Measurements from ENCODE around the gene MAP3K20.

The MAP3K20 gene

DNA sequence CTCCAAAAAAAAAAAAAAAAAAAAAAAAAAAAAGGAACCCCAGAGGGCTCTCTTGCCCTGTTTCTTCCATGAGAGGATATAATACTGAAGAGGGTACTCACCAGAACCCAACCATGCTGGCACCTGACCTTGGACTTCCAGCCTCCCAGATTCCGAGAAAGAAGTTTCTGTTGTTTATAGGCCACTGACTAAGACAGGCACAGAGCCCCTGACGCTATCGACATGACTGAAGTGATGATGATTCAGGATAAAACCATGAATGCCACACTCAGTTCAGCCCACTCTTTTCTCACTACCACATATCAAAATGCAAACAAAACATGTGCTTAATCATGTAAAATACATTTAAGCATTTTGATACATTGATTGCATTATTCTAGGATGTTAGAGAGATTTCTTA is 212.9 kb downstream of the MAP3K20 start:
- no peak overlapping the region for H3K4me3 ChIP-seq (replicated peaks in 1 of 2; ENCODE audit: low read depth in 2 of 2, low read length in 2 of 2)
- TF ChIP-seq, protein P1, sequence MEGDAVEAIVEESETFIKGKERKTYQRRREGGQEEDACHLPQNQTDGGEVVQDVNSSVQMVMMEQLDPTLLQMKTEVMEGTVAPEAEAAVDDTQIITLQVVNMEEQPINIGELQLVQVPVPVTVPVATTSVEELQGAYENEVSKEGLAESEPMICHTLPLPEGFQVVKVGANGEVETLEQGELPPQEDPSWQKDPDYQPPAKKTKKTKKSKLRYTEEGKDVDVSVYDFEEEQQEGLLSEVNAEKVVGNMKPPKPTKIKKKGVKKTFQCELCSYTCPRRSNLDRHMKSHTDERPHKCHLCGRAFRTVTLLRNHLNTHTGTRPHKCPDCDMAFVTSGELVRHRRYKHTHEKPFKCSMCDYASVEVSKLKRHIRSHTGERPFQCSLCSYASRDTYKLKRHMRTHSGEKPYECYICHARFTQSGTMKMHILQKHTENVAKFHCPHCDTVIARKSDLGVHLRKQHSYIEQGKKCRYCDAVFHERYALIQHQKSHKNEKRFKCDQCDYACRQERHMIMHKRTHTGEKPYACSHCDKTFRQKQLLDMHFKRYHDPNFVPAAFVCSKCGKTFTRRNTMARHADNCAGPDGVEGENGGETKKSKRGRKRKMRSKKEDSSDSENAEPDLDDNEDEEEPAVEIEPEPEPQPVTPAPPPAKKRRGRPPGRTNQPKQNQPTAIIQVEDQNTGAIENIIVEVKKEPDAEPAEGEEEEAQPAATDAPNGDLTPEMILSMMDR (IDR thresholded peaks at IDR 0.05; ENCODE audit: low read depth, low read length), result no peak
- peak; percentile 23 to 72 for DNase-seq (ENCODE audit: low read depth in 2 of 2)

DNA sequence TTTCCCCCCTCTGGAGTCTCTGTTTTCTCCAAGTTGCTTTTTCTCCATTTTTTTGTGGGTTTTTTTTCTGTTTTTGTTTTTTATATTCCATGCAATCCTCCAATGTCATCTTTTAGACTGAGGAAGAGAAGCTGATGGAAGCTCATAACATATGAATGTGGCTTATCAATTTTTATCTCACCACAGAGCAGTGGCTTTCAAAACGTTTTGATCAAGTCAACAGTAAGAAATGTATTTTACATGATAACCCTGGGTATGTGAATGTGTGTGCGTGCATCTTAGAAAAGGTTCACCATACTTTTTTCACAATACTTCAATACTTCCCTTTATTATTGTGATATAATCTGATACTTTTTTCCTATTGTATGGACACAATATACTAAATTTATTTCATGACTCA is 214.4 kb downstream of the MAP3K20 start:
- TF ChIP-seq, protein P1 (IDR thresholded peaks at IDR 0.05; ENCODE audit: low read depth, low read length), result no peak
- peak; percentile 7 to 27 for DNase-seq (ENCODE audit: low read depth in 2 of 2)
- H3K4me3 ChIP-seq (replicated peaks in 1 of 2; ENCODE audit: low read depth in 2 of 2, low read length in 2 of 2), result no peak overlapping the region

- TF ChIP-seq, protein P1 (IDR thresholded peaks at IDR 0.05; ENCODE audit: low read depth, low read length), result no peak
- H3K4me3 ChIP-seq (replicated peaks in 1 of 2; ENCODE audit: low read depth in 2 of 2, low read length in 2 of 2), result no peak overlapping the region
- DNase-seq (ENCODE audit: low read depth in 2 of 2), result no peak
These were observed 214.9 kb downstream of the MAP3K20 start for GRCh38 chr2:173290518-173290917.

- no peak for DNase-seq (ENCODE audit: low read depth in 2 of 2)
- H3K4me3 ChIP-seq (replicated peaks in 1 of 2; ENCODE audit: low read depth in 2 of 2, low read length in 2 of 2), result no peak overlapping the region
- TF ChIP-seq, protein P1 (IDR thresholded peaks at IDR 0.05; ENCODE audit: low read depth, low read length), result no peak
These were observed 215.8 kb downstream of the MAP3K20 start for GRCh38 chr2:173291412-173291811.

GRCh38 chr2:173296235-173296634 is 220.6 kb downstream of the MAP3K20 start:
- TF ChIP-seq, protein P1 (IDR thresholded peaks at IDR 0.05; ENCODE audit: low read depth, low read length), result no peak
- no peak overlapping the region for H3K4me3 ChIP-seq (replicated peaks in 1 of 2; ENCODE audit: low read depth in 2 of 2, low read length in 2 of 2)
- DNase-seq (ENCODE audit: low read depth in 2 of 2), result no peak

GRCh38 chr2:173298536-173299097 is 223.0 kb downstream of the MAP3K20 start:
- DNase-seq (ENCODE audit: low read depth in 2 of 2), result peak in 1 of 2 donors; percentile 27
- H3K4me3 ChIP-seq (replicated peaks in 1 of 2; ENCODE audit: low read depth in 2 of 2, low read length in 2 of 2), result no peak overlapping the region
- TF ChIP-seq, protein P1 (IDR thresholded peaks at IDR 0.05; ENCODE audit: low read depth, low read length), result no peak

GRCh38 chr2:173299764-173300163 is 224.1 kb downstream of the MAP3K20 start:
- H3K4me3 ChIP-seq (replicated peaks in 1 of 2; ENCODE audit: low read depth in 2 of 2, low read length in 2 of 2), result no peak overlapping the region
- DNase-seq (ENCODE audit: low read depth in 2 of 2), result no peak
- TF ChIP-seq, protein P1 (IDR thresholded peaks at IDR 0.05; ENCODE audit: low read depth, low read length), result no peak

All from cardiac fibroblast (primary cell).